Measurements from ENCODE around the gene SLC39A13. TPM values are rescaled to one million over a fixed set of nuclear protein-coding genes. Genes with fewer than 3 reads are reported as not detected.
A peak's percentile ranks its signal among the peaks of the same experiment; 100 is the strongest.

SLC39A13 gene
- total RNA-seq, 1 experiment from 2014 or later = 29.8 TPM

DNA sequence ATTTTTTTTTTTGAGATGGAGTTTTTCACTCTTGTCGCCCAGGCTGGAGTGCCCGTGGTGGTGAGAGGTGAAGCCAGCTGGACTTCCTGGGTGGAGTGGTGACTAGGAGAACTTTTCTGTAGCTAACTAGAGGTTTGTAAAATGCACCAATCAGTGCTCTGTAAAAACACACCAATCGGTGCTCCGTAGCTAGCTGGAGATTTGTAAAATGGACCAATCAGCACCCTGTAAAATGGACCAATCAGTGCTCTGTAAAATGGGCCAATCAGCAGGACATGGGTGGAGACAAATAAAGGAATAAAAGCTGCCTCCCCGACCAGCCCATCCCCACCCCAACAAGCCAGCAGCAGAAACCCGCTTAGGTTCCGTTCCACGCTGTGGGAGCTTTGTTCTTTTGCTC, 45.0 kb downstream of the SLC39A13 start:
- no peak for DNase-seq (ENCODE audit: low read depth)

GRCh38 chr11:47454258-47454671, 45.9 kb downstream of the SLC39A13 start:
- DNase-seq (ENCODE audit: low read depth) = peak; percentile 79

GRCh38 chr11:47460571-47461235, 52.3 kb downstream of the SLC39A13 start:
- DNase-seq (ENCODE audit: low read depth) = no peak

- no peak for DNase-seq (ENCODE audit: low read depth)
These were observed 53.5 kb downstream of the SLC39A13 start for GRCh38 chr11:47461876-47462275.

- peak; percentile 58 for DNase-seq (ENCODE audit: low read depth)
These were observed 56.1 kb downstream of the SLC39A13 start for GRCh38 chr11:47464483-47464882.

Other genes with a start within 250 kb of the SLC39A13 start
- 83.8 and 92.1 TPM in 2 replicates for gene ARFGAP2, start 231.7 kb upstream of the SLC39A13 start, total RNA-seq (2014; rRNA removed; shearing (Covaris generic))
- gene PACSIN3, start 222.2 kb upstream of the SLC39A13 start, total RNA-seq (2014; rRNA removed; shearing (Covaris generic)) = 32.5 and 38.2 TPM in 2 replicates
- gene DDB2, start 193.6 kb upstream of the SLC39A13 start, total RNA-seq (2014; rRNA removed; shearing (Covaris generic)) = 19.4 and 23.1 TPM in 2 replicates
- gene ACP2, start 159.8 kb upstream of the SLC39A13 start, total RNA-seq (2014; rRNA removed; shearing (Covaris generic)) = 18.2 and 33.8 TPM in 2 replicates
- gene NR1H3, start 150.6 kb upstream of the SLC39A13 start, total RNA-seq (2014; rRNA removed; shearing (Covaris generic)) = 2.2 and 2.3 TPM in 2 replicates
- gene MADD, start 138.5 kb upstream of the SLC39A13 start, total RNA-seq (2014; rRNA removed; shearing (Covaris generic)) = 15.9 and 17.0 TPM in 2 replicates
- gene MYBPC3, start 55.9 kb upstream of the SLC39A13 start, total RNA-seq (2014; rRNA removed; shearing (Covaris generic)) = not detected in 2 replicates
- gene SPI1, start 30.0 kb upstream of the SLC39A13 start, total RNA-seq (2014; rRNA removed; shearing (Covaris generic)) = not detected in 2 replicates
- 272 and 370 TPM in 2 replicates for gene PSMC3, start 17.8 kb downstream of the SLC39A13 start, total RNA-seq (2014; rRNA removed; shearing (Covaris generic))
- gene RAPSN, start 40.5 kb downstream of the SLC39A13 start, total RNA-seq (2014; rRNA removed; shearing (Covaris generic)) = not detected in 2 replicates
- 59.9 and 62.5 TPM in 2 replicates for gene CELF1, start 144.5 kb downstream of the SLC39A13 start, total RNA-seq (2014; rRNA removed; shearing (Covaris generic))
- gene PTPMT1, start 157.0 kb downstream of the SLC39A13 start, total RNA-seq (2014; rRNA removed; shearing (Covaris generic)) = 62.2 and 81.9 TPM in 2 replicates
- gene KBTBD4, start 170.4 kb downstream of the SLC39A13 start, total RNA-seq (2014; rRNA removed; shearing (Covaris generic)) = 21.3 and 26.9 TPM in 2 replicates
- gene NDUFS3, start 170.5 kb downstream of the SLC39A13 start, total RNA-seq (2014; rRNA removed; shearing (Covaris generic)) = 137 and 253 TPM in 2 replicates
- gene FAM180B, start 178.1 kb downstream of the SLC39A13 start, total RNA-seq (2014; rRNA removed; shearing (Covaris generic)) = not detected in 2 replicates
- gene C1QTNF4, start 185.8 kb downstream of the SLC39A13 start, total RNA-seq (2014; rRNA removed; shearing (Covaris generic)) = not detected in 2 replicates
- gene MTCH2, start 234.0 kb downstream of the SLC39A13 start, total RNA-seq (2014; rRNA removed; shearing (Covaris generic)) = 119 and 128 TPM in 2 replicates

Measured in Daoy (cell line).